ENCODE data around the gene QSOX1.

GRCh38 chr1:180196436-180197003 is 41.9 kb downstream of the QSOX1 start:
- TF ChIP-seq CTCF (IDR thresholded peaks at IDR 0.05; ENCODE audit: low read length) (no peak), EZH2 (IDR thresholded peaks at IDR 0.05; ENCODE audit: borderline replicate concordance, low read length) (no peak)

Data from OCI-LY1 (cell line).